Tibial nerve (tissue), 4 donors: Measurements from ENCODE around the gene KSR2. TPM values are rescaled to one million over a fixed set of nuclear protein-coding genes. Genes with fewer than 3 reads are reported as not detected.

ENCODE experiments used
- DNase-seq, 2 donors: peaks; one replicate each; pipeline ENCODE4 v3.0.0-alpha.2; 2019; ENCODE audit warnings: low spot score in 2 of 2
- H3K27ac ChIP-seq, 4 donors: fragments of 200-600 bp; sonication (generic) in 3 of 4; one replicate each; pipeline ENCODE4 v1.5.1; 2017 to 2019; ENCODE audit warnings: mild to moderate bottlenecking in 1 of 4
- H3K27me3 ChIP-seq, 2 donors: fragments of 200-600 bp; sonication (generic) in 1 of 2; one replicate each; pipeline versions ENCODE4 v1.5.1 to v1.6.0; 2017 to 2019
- H3K36me3 ChIP-seq, 3 donors: fragments of 200-600 bp; sonication (generic); one replicate each; pipeline ENCODE4 v1.5.1; 2018 to 2019
- H3K4me1 ChIP-seq, 4 donors: fragments of 200-600 bp; sonication (generic) in 3 of 4; one replicate each; pipeline ENCODE4 v1.5.1; 2017 to 2019
- H3K4me3 ChIP-seq, 4 donors: fragments of 200-600 bp; sonication (generic) in 3 of 4; one replicate each; pipeline ENCODE4 v1.5.1; 2017 to 2019; ENCODE audit warnings: mild to moderate bottlenecking in 1 of 4, moderate library complexity in 1 of 4
- H3K9me3 ChIP-seq, 4 donors: fragments of 200-600 bp; sonication (generic) in 3 of 4; one replicate each; pipeline ENCODE4 v1.5.1; 2017 to 2019
- CTCF ChIP-seq, 5 experiments: fragments of 200-600 bp in 3 of 5; fragments of 450-650 bp in 2 of 5; sonication (generic) in 3 of 5; IDR thresholded peaks; one replicate each; pipeline ENCODE4 v1.5.1; 2016 to 2019; ENCODE audit warnings: antibody characterized with exemption in 5 of 5, mild to moderate bottlenecking in 3 of 5, moderate library complexity in 2 of 5
- EP300 ChIP-seq, 2 donors: sonication (generic); formaldehyde crosslinking; IDR thresholded peaks; one replicate each; pipeline ENCODE4 v1.6.1; 2017; ENCODE audit warnings: antibody characterized with exemption in 2 of 2, mild to moderate bottlenecking in 1 of 2
- POLR2A ChIP-seq, 2 donors: fragments of 450-650 bp; IDR thresholded peaks; one replicate each; pipeline ENCODE4 v1.6.1; 2017; ENCODE audit warnings: antibody characterized with exemption in 2 of 2, mild to moderate bottlenecking in 2 of 2, moderate library complexity in 2 of 2
- WGBS, 2 donors: methylation state at CpG; one replicate each; pipeline ENCODE4 v1.1.5; 2018; 5-methylcytosine and 5-hydroxymethylcytosine counted together
- total RNA-seq, 4 donors: library from RNA; depleted of rRNA; stranded (reverse); fragments of >200 nt; gene quantifications; one replicate each; pipeline ENCODE4 v1.1.0, GENCODE V29; 2016

KSR2 gene
- total RNA-seq, 4 donors from 2014 or later = under 0.01 TPM; not detected in 3

- Histone ChIP-seq H3K4me3 (no peak overlapping the region), H3K9me3 (peaks cover 0 to 9% (median 0%) of the 10 kb centered on the region in 4 donors), H3K27ac (no peak overlapping the region), H3K36me3 (no peaks in the 10 kb centered on the region), H3K27me3 (no peaks in the 10 kb centered on the region), H3K4me1 (peaks cover 0 to 2% (median 0%) of the 10 kb centered on the region in 4 donors)
- TF ChIP-seq CTCF (IDR thresholded peaks at IDR 0.05) (no peak), EP300 (IDR thresholded peaks at IDR 0.05) (no peak), POLR2A (IDR thresholded peaks at IDR 0.05) (no peak)
- no peak for DNase-seq
Measured at GRCh38 chr12:117679776-117680175, 289.0 kb downstream of the KSR2 start.

- H3K4me1 ChIP-seq = no peaks in the 10 kb centered on the region
- H3K9me3 ChIP-seq = peaks cover 0 to 17% (median 0%) of the 10 kb centered on the region in 4 donors
- DNase-seq = no peak
- no peaks in the 10 kb centered on the region for H3K27me3 ChIP-seq
- 78 to 96% methylated on average over 1 of the region's 1 CpG for WGBS, 2 donors
- no peak overlapping the region for H3K27ac ChIP-seq
- no peaks in the 10 kb centered on the region for H3K36me3 ChIP-seq
- H3K4me3 ChIP-seq = no peak overlapping the region
- no peak for TF ChIP-seq CTCF (IDR thresholded peaks at IDR 0.05)
- TF ChIP-seq POLR2A (IDR thresholded peaks at IDR 0.05) = no peak
- TF ChIP-seq EP300 (IDR thresholded peaks at IDR 0.05) = no peak
Measured at GRCh38 chr12:117674763-117675162, 294.0 kb downstream of the KSR2 start.

GRCh38 chr12:117674313-117674712 lies 294.5 kb downstream of the KSR2 start:
- Histone ChIP-seq H3K9me3 (peaks cover 0 to 17% (median 0%) of the 10 kb centered on the region in 4 donors), H3K4me3 (no peak overlapping the region), H3K4me1 (no peaks in the 10 kb centered on the region), H3K27me3 (no peaks in the 10 kb centered on the region), H3K27ac (no peak overlapping the region), H3K36me3 (no peaks in the 10 kb centered on the region)
- TF ChIP-seq POLR2A (IDR thresholded peaks at IDR 0.05) (no peak), CTCF (IDR thresholded peaks at IDR 0.05) (no peak), EP300 (IDR thresholded peaks at IDR 0.05) (no peak)
- no peak for DNase-seq
- WGBS, 2 donors = 84 to 88% methylated on average over 3 of the region's 3 CpGs

- Histone ChIP-seq H3K9me3 (peaks cover 0 to 8% (median 0%) of the 10 kb centered on the region in 4 donors), H3K4me1 (no peaks in the 10 kb centered on the region), H3K27me3 (no peaks in the 10 kb centered on the region), H3K36me3 (no peaks in the 10 kb centered on the region), H3K4me3 (no peak overlapping the region), H3K27ac (no peak overlapping the region)
- WGBS, 2 donors = 22 to 40% methylated on average over 8 of the region's 8 CpGs
- peak in 1 of 2 donors; percentile 25 for DNase-seq
- TF ChIP-seq POLR2A (IDR thresholded peaks at IDR 0.05) = no peak
- no peak for TF ChIP-seq EP300 (IDR thresholded peaks at IDR 0.05)
- peak in 1 of 5 experiments; percentile 14 for TF ChIP-seq CTCF (IDR thresholded peaks at IDR 0.05)
Measured at GRCh38 chr12:117671734-117672133, 297.1 kb downstream of the KSR2 start.

GRCh38 chr12:117664169-117664568 lies 304.6 kb downstream of the KSR2 start:
- H3K36me3 ChIP-seq = no peaks in the 10 kb centered on the region
- no peak overlapping the region for H3K27ac ChIP-seq
- H3K4me3 ChIP-seq = no peak overlapping the region
- H3K9me3 ChIP-seq = no peaks in the 10 kb centered on the region
- no peaks in the 10 kb centered on the region for H3K4me1 ChIP-seq
- no peak for TF ChIP-seq POLR2A (IDR thresholded peaks at IDR 0.05)
- no peak for TF ChIP-seq EP300 (IDR thresholded peaks at IDR 0.05)
- TF ChIP-seq CTCF (IDR thresholded peaks at IDR 0.05) = no peak
- DNase-seq = no peak
- H3K27me3 ChIP-seq = no peaks in the 10 kb centered on the region
- 51 to 65% methylated on average over 3 to 5 of the region's 5 CpGs for WGBS, 2 donors
